ENCODE measurements around the gene GALK1. TPM values are rescaled to one million over a fixed set of nuclear protein-coding genes. Genes with fewer than 3 reads are reported as not detected.

The GALK1 gene
- total and polyA plus RNA-seq, 12 donors, result 5.2 to 44.6 (median 15.3) TPM

- H3K4me1 ChIP-seq, result peaks cover 9 to 49% (median 36%) of the 10 kb centered on the region in 9 donors
Measured at GRCh38 chr17:75776386-75777295, 11.6 kb upstream of the GALK1 start.

GRCh38 chr17:75774991-75775668, 10.1 kb upstream of the GALK1 start:
- DNase-seq (no peak), ATAC-seq (no peak)
- peaks cover 9 to 43% (median 35%) of the 10 kb centered on the region in 9 donors for H3K4me1 ChIP-seq
- no peaks in the 10 kb centered on the region for H3K27me3 ChIP-seq
- 57 to 61% methylated on average over 6 of the region's 6 CpGs for WGBS, 2 donors
- intact Hi-C loops (cut with DNase I), result loop anchor here in 5 of 10 donors (5.0 to 10.0 kb wide), 6 partner anchors 50 to 122 kb away; partner anchors contain the start of genes TRIM47 (in 2 of the 5) and TRIM65 (in 1 of the 5)
- H3K4me3 ChIP-seq, result peak overlapping the region in 1 of 10 donors; percentile 81
- TF ChIP-seq CTCF (IDR thresholded peaks at IDR 0.05), result no peak
- H3K27ac ChIP-seq, result peak overlapping the region in 3 of 10 donors; percentile 56 to 99 (median 99)
- no peaks in the 10 kb centered on the region for H3K9me3 ChIP-seq
- H3K36me3 ChIP-seq, result peaks cover 4 to 57% (median 22%) of the 10 kb centered on the region in 9 donors

More at GRCh38 chr17:75776386-75777295, 11.6 kb upstream of the GALK1 start:
- intact Hi-C loops (cut with DNase I), result loop anchor here in 4 of 10 donors (5.0 to 10.0 kb wide), 5 partner anchors 48 to 121 kb away; partner anchors contain the start of genes TRIM47 (in 2 of the 4) and TRIM65 (in 1 of the 4)
- Histone ChIP-seq H3K27ac (peak overlapping the region in 7 of 10 donors; percentile 34 to 99 (median 97)), H3K27me3 (no peaks in the 10 kb centered on the region), H3K9me3 (no peaks in the 10 kb centered on the region), H3K36me3 (peaks cover 4 to 57% (median 22%) of the 10 kb centered on the region in 9 donors), H3K4me3 (peak overlapping the region in 9 of 10 donors; percentile 78 to 94 (median 87))
- DNase-seq, result no peak
- 14 to 15% methylated on average over 15 of the region's 15 CpGs for WGBS, 2 donors
- TF ChIP-seq CTCF (IDR thresholded peaks at IDR 0.05), result no peak
- ATAC-seq, result no peak

- H3K9me3 ChIP-seq, result no peaks in the 10 kb centered on the region
- ATAC-seq, result no peak
- peaks cover 4 to 57% (median 22%) of the 10 kb centered on the region in 9 donors for H3K36me3 ChIP-seq
- DNase-seq, result no peak
- peak overlapping the region in 1 of 10 donors; percentile 99 for H3K27ac ChIP-seq
- WGBS, 2 donors, result 89 to 92% methylated on average over 4 of the region's 4 CpGs
- peaks cover 9 to 43% (median 34%) of the 10 kb centered on the region in 9 donors for H3K4me1 ChIP-seq
- intact Hi-C loops (cut with DNase I), result loop anchor here in 3 of 10 donors (5.0 to 10.0 kb wide), 3 partner anchors 50 to 118 kb away; partner anchors contain the start of gene TRIM47 (in 1 of the 3)
- TF ChIP-seq CTCF (IDR thresholded peaks at IDR 0.05), result no peak
- no peak overlapping the region for H3K4me3 ChIP-seq
- no peaks in the 10 kb centered on the region for H3K27me3 ChIP-seq
Measured at GRCh38 chr17:75774471-75774990, 9.5 kb upstream of the GALK1 start.
